ENCODE results near the gene LYSMD3.

Gene LYSMD3

DNA sequence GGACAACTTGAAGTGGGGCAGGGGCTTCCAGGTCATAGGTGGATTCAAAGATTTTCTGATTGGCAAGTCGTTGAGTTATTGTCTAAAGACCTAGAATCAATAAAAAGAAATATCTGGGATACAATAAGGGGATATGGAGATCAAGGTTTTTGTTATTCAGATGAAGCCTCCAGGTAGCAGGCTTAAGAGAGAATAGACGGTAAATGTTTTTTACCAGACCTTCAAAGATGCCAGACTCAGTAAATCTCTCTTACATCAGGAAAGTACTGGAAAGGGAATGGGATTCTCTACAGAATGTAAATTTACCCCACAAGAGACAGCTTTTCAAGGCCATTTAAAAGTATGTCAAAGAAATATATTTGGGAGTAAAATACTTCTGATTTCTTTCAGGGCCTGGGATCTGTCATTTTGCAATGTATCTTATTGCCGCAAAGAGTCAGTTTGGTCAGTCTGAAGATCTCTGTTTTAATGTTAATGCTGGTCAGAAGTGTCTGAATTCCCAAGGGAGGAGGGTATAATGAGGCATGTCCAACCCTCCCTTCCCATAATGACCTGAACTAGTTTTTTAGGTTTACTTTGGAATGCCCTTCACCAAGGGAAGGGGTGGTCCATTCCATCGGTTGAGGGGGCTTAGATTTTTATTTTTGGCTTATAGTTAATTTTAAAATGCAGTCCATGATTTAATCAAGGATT lies 13.6 kb upstream of the LYSMD3 start:
- no peaks in the 10 kb centered on the region for H3K4me1 ChIP-seq
- H3K36me3 ChIP-seq, result no peaks in the 10 kb centered on the region
- H3K9ac ChIP-seq, result no peak overlapping the region
- H3K27me3 ChIP-seq, result 0 out of 22 replicates have a peak, but pooled peaks cover 0 to 4% (median 0%) of the 10 kb centered on the region in 11 experiments
- no peak overlapping the region for H3K27ac ChIP-seq
- no peaks in the 10 kb centered on the region for H4K20me1 ChIP-seq
- H3K4me3 ChIP-seq, result no peak overlapping the region
- H3K9me3 ChIP-seq (replicated peaks in 1 of 11), result no peaks in the 10 kb centered on the region; a peak in 1 of 22 replicates
- H3K4me2 ChIP-seq, result no peak overlapping the region
- TF ChIP-seq Cebpa-rat (IDR thresholded peaks at IDR 0.05), result no peak

DNA sequence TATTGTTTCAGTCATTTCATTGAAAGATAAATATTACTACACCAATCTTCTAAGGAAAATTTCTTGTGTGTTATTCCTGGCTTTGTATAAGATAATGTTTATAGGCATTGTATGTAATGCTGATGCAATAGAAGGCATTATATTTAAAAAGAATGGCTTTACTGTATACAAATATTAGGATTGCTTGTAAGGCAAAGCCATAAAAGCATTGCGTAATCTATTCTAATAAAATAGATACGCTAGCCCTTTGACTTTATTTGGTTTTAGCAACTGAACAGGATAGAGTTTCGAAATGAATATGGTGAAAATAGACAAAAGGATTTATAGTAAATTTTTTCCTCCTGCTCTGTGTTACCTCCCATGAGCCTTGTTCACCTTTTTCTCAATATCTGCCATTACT lies 5.5 kb upstream of the LYSMD3 start:
- H3K9me3 ChIP-seq (replicated peaks in 1 of 11), result no peaks in the 10 kb centered on the region
- no peak overlapping the region for H3K4me2 ChIP-seq
- no peak overlapping the region for H3K27ac ChIP-seq
- no peaks in the 10 kb centered on the region for H3K27me3 ChIP-seq
- peak in 2 of 11 experiments; percentile 46 to 73; a peak in 3 of 22 replicates for TF ChIP-seq Cebpa-rat (IDR thresholded peaks at IDR 0.05)
- H3K36me3 ChIP-seq, result no peaks in the 10 kb centered on the region
- H3K4me1 ChIP-seq, result peaks cover 6 to 10% (median 7%) of the 10 kb centered on the region in 10 experiments
- no peaks in the 10 kb centered on the region for H4K20me1 ChIP-seq
- H3K4me3 ChIP-seq, result no peak overlapping the region
- no peak overlapping the region for H3K9ac ChIP-seq

DNA sequence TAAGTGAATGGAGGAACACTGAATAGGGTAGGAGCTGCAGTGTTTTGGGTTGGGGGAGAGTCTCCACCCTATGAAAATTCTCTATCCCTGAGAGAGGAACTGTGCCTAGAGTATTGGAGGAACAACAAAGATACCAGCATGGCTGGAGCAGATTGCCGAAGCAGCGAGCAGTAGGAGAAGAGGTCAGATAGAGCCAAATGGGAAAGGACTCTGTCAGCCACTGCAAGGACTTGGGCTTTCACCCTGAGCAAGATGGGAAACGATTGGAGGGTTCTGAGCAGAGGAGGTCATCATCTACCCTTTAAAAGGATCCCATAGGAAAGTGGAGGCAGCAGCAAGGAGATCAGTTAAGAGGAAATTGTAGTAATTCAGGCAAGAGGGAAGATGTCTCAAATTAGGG lies 4.4 kb upstream of the LYSMD3 start:
- peaks cover 6 to 10% (median 8%) of the 10 kb centered on the region in 10 experiments for H3K4me1 ChIP-seq
- H3K9me3 ChIP-seq (replicated peaks in 1 of 11), result no peaks in the 10 kb centered on the region
- no peak for TF ChIP-seq Cebpa-rat (IDR thresholded peaks at IDR 0.05)
- H3K4me3 ChIP-seq, result no peak overlapping the region
- no peak overlapping the region for H3K27ac ChIP-seq
- peaks cover 0 to 4% (median 0%) of the 10 kb centered on the region in 11 experiments; a peak in 2 of 22 replicates for H4K20me1 ChIP-seq
- H3K36me3 ChIP-seq, result no peaks in the 10 kb centered on the region
- no peak overlapping the region for H3K4me2 ChIP-seq
- H3K27me3 ChIP-seq, result no peaks in the 10 kb centered on the region
- no peak overlapping the region for H3K9ac ChIP-seq

DNA sequence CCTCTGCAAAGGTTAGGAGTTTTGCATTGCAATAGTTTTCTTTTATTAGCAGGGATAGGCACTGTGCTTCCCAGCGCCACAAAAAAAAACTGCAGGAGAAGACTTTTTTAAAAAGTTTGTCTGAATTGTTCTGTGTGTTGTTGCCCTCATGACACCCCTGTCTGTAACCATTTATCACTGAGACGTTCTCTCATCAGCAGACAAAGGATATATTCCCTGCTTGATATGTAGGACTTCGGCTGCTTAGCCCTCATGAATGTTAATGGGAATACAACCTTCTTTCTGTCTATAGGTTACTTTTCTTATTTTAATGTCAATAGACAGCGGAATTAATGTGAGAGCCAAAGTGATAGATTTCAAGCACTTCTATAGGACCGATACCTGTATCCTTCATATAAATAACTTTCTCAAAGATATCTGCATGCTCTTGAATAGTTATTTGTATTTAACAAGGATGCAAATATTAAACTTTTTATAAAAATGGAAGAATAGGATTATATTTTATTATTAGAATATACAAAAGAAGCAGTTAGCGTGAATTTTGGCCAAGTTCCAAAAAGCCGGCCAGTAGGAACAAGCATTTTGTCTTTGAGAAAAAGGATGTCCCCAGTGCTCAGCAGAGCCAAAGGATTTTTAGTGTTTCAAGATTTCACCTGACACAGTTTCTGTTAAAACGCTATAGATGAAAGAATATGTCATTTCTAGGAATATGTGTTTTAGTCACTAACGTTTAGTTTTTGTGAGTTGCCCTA lies 1.5 kb upstream of the LYSMD3 start:
- H3K4me3 ChIP-seq, result peak overlapping the region in 6 of 10 experiments; percentile 93 to 99 (median 96); a peak in 5 of 20 replicates

DNA sequence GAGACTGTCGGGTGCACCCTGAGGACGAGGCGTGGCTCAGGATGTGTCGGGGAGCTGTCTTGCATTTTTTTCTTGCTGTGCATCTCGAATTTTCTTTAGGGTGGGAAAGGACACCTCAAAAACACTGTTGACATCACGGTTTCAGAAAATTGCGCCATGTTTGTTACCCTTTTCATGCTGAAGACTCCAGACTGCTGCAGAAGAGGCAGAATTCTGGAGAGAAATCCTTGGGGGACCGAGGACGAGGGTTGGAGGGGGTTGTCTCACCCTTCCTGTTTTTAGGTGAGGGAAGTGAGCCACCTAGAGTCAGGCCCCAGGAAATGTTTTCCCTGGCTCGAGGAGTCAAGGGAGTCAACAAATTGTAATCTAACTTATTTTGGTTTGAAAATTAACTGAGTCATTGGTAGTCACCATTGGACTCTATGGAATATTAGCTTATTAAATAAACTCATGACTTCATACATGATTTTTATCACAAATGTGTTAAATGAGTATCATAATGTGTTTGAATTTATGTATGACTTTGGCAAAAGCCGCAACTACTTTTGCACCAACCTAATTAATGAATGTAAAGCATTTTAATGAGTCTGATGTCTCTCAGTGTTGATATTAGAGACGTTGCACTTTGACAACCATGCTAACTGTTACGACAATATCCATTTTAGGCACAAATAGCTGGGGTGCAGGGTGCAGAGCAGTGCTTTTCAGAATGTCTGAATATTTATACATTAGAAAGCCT lies 724 bp upstream of the LYSMD3 start:
- Histone ChIP-seq H4K20me1 (peaks cover 0 to 20% (median 10%) of the 10 kb centered on the region in 11 experiments; a peak in 10 of 22 replicates), H3K27me3 (no peaks in the 10 kb centered on the region), H3K4me2 (peak overlapping the region; percentile 51 to 74 (median 64)), H3K9me3 (replicated peaks in 1 of 11) (no peaks in the 10 kb centered on the region), H3K4me3 (peak overlapping the region; percentile 93 to 100 (median 99)), H3K36me3 (peaks cover 1 to 20% (median 3%) of the 10 kb centered on the region in 11 experiments; a peak in 19 of 22 replicates), H3K9ac (peak overlapping the region; percentile 88 to 98 (median 92)), H3K4me1 (peaks cover 21 to 38% (median 31%) of the 10 kb centered on the region in 10 experiments), H3K27ac (peak overlapping the region; percentile 21 to 96 (median 87); a peak in 21 of 22 replicates)
- no peak for TF ChIP-seq Cebpa-rat (IDR thresholded peaks at IDR 0.05)

More for the DNA sequence above, 1.5 kb upstream of the LYSMD3 start:
- Histone ChIP-seq H3K27me3 (no peaks in the 10 kb centered on the region), H3K4me1 (peaks cover 21 to 38% (median 31%) of the 10 kb centered on the region in 10 experiments), H3K27ac (peak overlapping the region in 7 of 11 experiments; percentile 75 to 95 (median 87); a peak in 9 of 22 replicates), H3K36me3 (peaks cover 0 to 13% (median 0%) of the 10 kb centered on the region in 11 experiments; a peak in 2 of 22 replicates), H3K9me3 (replicated peaks in 1 of 11) (no peaks in the 10 kb centered on the region), H3K9ac (peak overlapping the region in 10 of 11 experiments; percentile 88 to 98 (median 92); a peak in 14 of 22 replicates), H3K4me2 (peak overlapping the region; percentile 51 to 74 (median 64)), H4K20me1 (peaks cover 0 to 20% (median 6%) of the 10 kb centered on the region in 11 experiments; a peak in 10 of 22 replicates)
- no peak for TF ChIP-seq Cebpa-rat (IDR thresholded peaks at IDR 0.05)

DNA sequence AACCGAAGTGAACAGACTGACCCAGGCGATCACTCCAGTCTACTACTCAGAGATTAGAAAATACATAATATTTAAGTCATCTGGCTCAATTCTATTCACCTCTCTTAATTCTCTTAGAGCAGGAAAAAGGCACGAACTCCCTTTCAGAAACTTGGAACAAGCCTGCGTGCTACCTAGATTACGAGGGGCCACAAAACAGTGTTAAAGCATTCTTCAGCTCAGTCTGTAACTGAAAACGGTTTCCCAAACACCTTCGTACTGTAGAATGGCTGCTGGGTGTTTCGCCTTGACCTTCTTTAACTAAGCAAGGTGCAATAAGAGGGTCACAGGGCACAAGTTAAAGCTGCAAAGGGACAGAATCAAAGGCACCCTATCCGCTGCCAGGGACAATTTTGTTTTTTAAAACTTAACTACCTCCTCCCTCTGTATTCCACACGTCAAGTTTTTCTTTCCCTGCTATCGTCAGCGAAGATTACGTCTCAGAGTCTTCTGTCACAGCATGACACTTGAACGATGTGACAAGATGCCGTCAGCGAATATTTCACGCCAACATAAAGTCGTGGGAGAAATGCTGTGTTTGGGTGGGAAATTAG lies 687 bp downstream of the LYSMD3 start:
- no peak for TF ChIP-seq Cebpa-rat (IDR thresholded peaks at IDR 0.05)
- H3K4me3 ChIP-seq, result peak overlapping the region; percentile 93 to 100 (median 99)
- peaks cover 0 to 20% (median 10%) of the 10 kb centered on the region in 11 experiments; a peak in 10 of 22 replicates for H4K20me1 ChIP-seq
- H3K9me3 ChIP-seq (replicated peaks in 1 of 11), result no peaks in the 10 kb centered on the region
- H3K4me2 ChIP-seq, result peak overlapping the region; percentile 84 to 99 (median 92)
- peak overlapping the region; percentile 84 to 96 (median 89) for H3K27ac ChIP-seq
- H3K9ac ChIP-seq, result peak overlapping the region; percentile 88 to 98 (median 92)
- peaks cover 21 to 38% (median 31%) of the 10 kb centered on the region in 10 experiments for H3K4me1 ChIP-seq
- no peaks in the 10 kb centered on the region for H3K27me3 ChIP-seq
- H3K36me3 ChIP-seq, result peaks cover 15 to 34% (median 17%) of the 10 kb centered on the region in 11 experiments; a peak in 21 of 22 replicates

DNA sequence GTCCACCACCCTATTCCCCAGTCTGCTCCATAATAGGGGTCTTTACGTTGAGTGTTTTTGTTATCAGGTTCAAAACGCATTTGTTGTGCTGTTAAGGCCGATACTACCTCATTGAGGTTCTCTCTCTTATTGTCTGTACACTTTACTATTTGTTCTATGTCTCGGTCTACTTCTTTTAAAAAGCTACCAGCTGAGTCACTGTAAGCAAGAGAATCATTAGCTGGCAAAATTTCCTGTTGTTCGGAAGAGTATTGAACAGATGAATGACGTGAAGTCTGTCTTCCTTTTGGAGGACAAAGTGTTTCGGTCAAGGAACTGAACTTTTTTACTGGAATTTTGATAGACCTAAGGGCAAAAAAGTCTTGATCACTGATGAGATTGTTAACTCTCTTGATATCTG lies 10.3 kb downstream of the LYSMD3 start:
- no peak overlapping the region for H3K27ac ChIP-seq

DNA sequence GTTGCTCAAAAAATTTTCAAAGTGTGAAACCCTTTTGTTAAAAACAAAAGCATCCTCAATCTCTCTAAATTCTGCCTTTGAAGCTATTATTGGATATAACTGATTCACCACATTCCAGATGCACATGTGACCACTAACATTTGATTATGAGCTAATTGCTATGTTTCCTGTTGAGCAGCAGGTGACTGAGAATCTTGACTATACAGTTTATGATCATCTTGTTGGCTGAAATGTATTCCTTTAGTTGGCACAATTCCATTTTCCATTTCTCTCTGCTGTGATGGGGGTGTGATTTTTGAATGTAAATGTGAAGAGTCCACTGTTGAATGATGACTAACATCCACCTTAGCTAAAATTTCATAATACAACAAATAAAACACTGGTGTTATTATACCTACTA lies 10.7 kb downstream of the LYSMD3 start:
- Histone ChIP-seq H3K9ac (no peak overlapping the region), H3K4me2 (peak overlapping the region in 6 of 11 experiments; percentile 3 to 55 (median 18); a peak in 9 of 22 replicates), H3K9me3 (replicated peaks in 1 of 11) (peaks cover 0 to 5% (median 0%) of the 10 kb centered on the region in 11 experiments; a peak in 1 of 22 replicates), H3K4me3 (no peak overlapping the region), H4K20me1 (peaks cover 0 to 11% (median 0%) of the 10 kb centered on the region in 11 experiments; a peak in 2 of 22 replicates), H3K27me3 (no peaks in the 10 kb centered on the region), H3K36me3 (peaks cover 49 to 92% (median 56%) of the 10 kb centered on the region in 11 experiments), H3K4me1 (peaks cover 0 to 14% (median 4%) of the 10 kb centered on the region in 10 experiments; a peak in 11 of 20 replicates), H3K27ac (no peak overlapping the region)
- TF ChIP-seq Cebpa-rat (IDR thresholded peaks at IDR 0.05), result no peak

More for the DNA sequence above, 10.3 kb downstream of the LYSMD3 start:
- H3K36me3 ChIP-seq, result peaks cover 53 to 96% (median 60%) of the 10 kb centered on the region in 11 experiments
- H3K4me3 ChIP-seq, result no peak overlapping the region
- peaks cover 0 to 5% (median 0%) of the 10 kb centered on the region in 11 experiments; a peak in 1 of 22 replicates for H3K9me3 ChIP-seq (replicated peaks in 1 of 11)
- no peak for TF ChIP-seq Cebpa-rat (IDR thresholded peaks at IDR 0.05)
- no peak overlapping the region for H3K9ac ChIP-seq
- peak overlapping the region in 6 of 11 experiments; percentile 3 to 55 (median 18); a peak in 9 of 22 replicates for H3K4me2 ChIP-seq
- H4K20me1 ChIP-seq, result peaks cover 0 to 11% (median 0%) of the 10 kb centered on the region in 11 experiments; a peak in 2 of 22 replicates
- peaks cover 0 to 14% (median 4%) of the 10 kb centered on the region in 10 experiments; a peak in 11 of 20 replicates for H3K4me1 ChIP-seq
- no peaks in the 10 kb centered on the region for H3K27me3 ChIP-seq
